BLaER1 (cell line): Measurements from ENCODE around the gene NCK1.
"Not testable (repeated sequence)": the region's sequence is repeated elsewhere in the genome, so short reads cannot be mapped to it uniquely, and the experiment has no call there.

Source experiments
- H3K27ac ChIP-seq: shearing (Covaris generic); formaldehyde crosslinking; 2 replicates; pipeline ENCODE4 v1.8.1; 2022
- H3K27me3 ChIP-seq: shearing (Covaris generic); formaldehyde crosslinking; 2 replicates; pipeline ENCODE4 v1.8.1; 2022
- H3K36me3 ChIP-seq: shearing (Covaris generic); formaldehyde crosslinking; 2 replicates; pipeline ENCODE4 v1.8.1; 2022
- H3K4me1 ChIP-seq: shearing (Covaris generic); formaldehyde crosslinking; 2 replicates; pipeline ENCODE4 v1.8.1; 2022
- H3K4me2 ChIP-seq: shearing (Covaris generic); formaldehyde crosslinking; 2 replicates; pipeline ENCODE4 v1.8.1; 2022
- H3K4me3 ChIP-seq: shearing (Covaris generic); formaldehyde crosslinking; 2 replicates; pipeline ENCODE4 v1.8.1; 2022
- H3K9ac ChIP-seq: shearing (Covaris generic); formaldehyde crosslinking; 2 replicates; pipeline ENCODE4 v1.8.1; 2022
- H3K9me3 ChIP-seq: shearing (Covaris generic); formaldehyde crosslinking; 2 replicates; pipeline ENCODE4 v1.8.1; 2022
- H4K20me1 ChIP-seq: shearing (Covaris generic); formaldehyde crosslinking; 2 replicates; pipeline ENCODE4 v1.8.1; 2022
- Cebpa-rat ChIP-seq: shearing (Covaris generic); IDR thresholded peaks from 2 replicates; pipeline ENCODE4 v1.8.1; 2022

Gene NCK1

GRCh38 chr3:136973352-136973751 lies 111.3 kb downstream of the NCK1 start:
- Histone ChIP-seq H4K20me1 (no peaks in the 10 kb centered on the region), H3K27me3 (no peaks in the 10 kb centered on the region), H3K4me2 (no peak overlapping the region), H3K9ac (no peak overlapping the region), H3K36me3 (no peaks in the 10 kb centered on the region), H3K4me1 (no peaks in the 10 kb centered on the region), H3K9me3 (peaks cover 26% of the 10 kb centered on the region), H3K27ac (no peak overlapping the region), H3K4me3 (no peak overlapping the region)
- TF ChIP-seq Cebpa-rat, result no peak

DNA sequence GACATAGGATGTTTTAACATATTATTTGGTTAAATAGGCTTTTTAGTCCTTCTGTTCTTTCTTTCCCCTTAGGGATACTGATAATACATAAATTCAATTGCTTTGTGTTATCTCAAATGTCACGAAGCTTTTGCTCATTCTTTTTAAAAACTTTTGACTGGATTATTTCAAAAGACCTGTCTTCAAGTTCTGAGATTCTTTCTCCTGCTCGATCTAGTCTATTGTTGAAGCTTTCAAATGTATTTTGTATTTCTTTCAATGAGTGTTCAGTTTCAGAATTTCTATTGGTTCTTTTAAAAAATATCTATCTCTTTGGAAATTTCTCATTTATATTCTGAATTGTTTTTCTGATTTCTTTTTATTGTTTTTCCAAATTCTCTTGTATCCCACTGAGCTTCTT lies 112.7 kb downstream of the NCK1 start:
- no peak overlapping the region for H3K9ac ChIP-seq
- no peak overlapping the region for H3K4me3 ChIP-seq
- no peak overlapping the region for H3K27ac ChIP-seq
- H3K4me2 ChIP-seq, result no peak overlapping the region
- H3K9me3 ChIP-seq, result peaks cover 26% of the 10 kb centered on the region
- no peaks in the 10 kb centered on the region for H3K27me3 ChIP-seq
- H4K20me1 ChIP-seq, result no peaks in the 10 kb centered on the region
- H3K4me1 ChIP-seq, result no peaks in the 10 kb centered on the region
- TF ChIP-seq Cebpa-rat, result no peak
- no peaks in the 10 kb centered on the region for H3K36me3 ChIP-seq

GRCh38 chr3:136979204-136979603 lies 117.2 kb downstream of the NCK1 start:
- H3K27ac ChIP-seq, result no peak overlapping the region
- H3K9ac ChIP-seq, result no peak overlapping the region
- H3K4me1 ChIP-seq, result no peaks in the 10 kb centered on the region
- H3K4me2 ChIP-seq, result no peak overlapping the region
- no peaks in the 10 kb centered on the region for H3K27me3 ChIP-seq
- no peaks in the 10 kb centered on the region for H3K36me3 ChIP-seq
- peaks cover 24% of the 10 kb centered on the region for H3K9me3 ChIP-seq
- H3K4me3 ChIP-seq, result no peak overlapping the region
- TF ChIP-seq Cebpa-rat, result no peak
- no peaks in the 10 kb centered on the region for H4K20me1 ChIP-seq

DNA sequence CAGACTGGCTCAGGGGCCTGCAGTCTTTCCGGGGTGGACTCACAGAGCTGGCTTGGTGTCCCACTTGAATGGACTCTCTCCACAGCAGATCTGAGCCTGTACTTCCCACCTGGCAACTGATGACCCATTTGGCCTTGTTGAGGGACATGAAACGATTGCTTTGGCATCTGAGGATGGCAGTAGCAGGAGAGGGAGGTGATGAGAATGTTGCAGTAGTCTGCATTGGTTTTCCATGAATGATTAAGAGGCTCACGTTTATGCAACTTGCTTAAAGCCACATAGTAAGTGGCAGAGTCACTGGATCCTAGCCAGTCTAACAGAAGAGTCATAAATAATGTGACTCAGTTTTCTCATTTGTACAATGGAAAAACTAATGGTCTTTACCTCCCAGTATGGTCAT lies 117.7 kb downstream of the NCK1 start:
- no peak for TF ChIP-seq Cebpa-rat
- no peaks in the 10 kb centered on the region for H3K4me1 ChIP-seq
- H3K27me3 ChIP-seq, result no peaks in the 10 kb centered on the region
- H3K27ac ChIP-seq, result no peak overlapping the region
- no peaks in the 10 kb centered on the region for H3K36me3 ChIP-seq
- H3K4me2 ChIP-seq, result no peak overlapping the region
- H3K4me3 ChIP-seq, result no peak overlapping the region
- no peaks in the 10 kb centered on the region for H4K20me1 ChIP-seq
- H3K9me3 ChIP-seq, result peaks cover 19% of the 10 kb centered on the region
- H3K9ac ChIP-seq, result no peak overlapping the region

DNA sequence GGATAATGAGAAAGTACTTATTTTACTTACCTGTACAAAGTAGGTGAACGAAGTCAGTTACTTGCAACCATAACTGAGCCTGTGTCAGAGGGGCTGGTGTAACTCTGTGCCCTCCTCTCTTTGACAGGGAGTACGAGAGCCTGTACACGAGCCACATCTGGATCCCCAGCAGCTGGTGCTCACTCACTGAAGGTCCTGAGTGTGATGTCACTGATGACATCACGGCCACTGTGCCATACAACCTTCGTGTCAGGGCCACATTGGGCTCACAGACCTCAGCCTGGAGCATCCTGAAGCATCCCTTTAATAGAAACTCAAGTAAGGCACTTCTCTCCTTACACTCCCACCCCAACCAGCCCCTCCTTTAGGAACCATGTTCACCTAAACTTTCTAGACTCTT lies 120.0 kb downstream of the NCK1 start:
- no peaks in the 10 kb centered on the region for H3K4me1 ChIP-seq
- no peak for TF ChIP-seq Cebpa-rat
- no peak overlapping the region for H3K9ac ChIP-seq
- no peaks in the 10 kb centered on the region for H3K27me3 ChIP-seq
- H3K4me3 ChIP-seq, result no peak overlapping the region
- H3K36me3 ChIP-seq, result no peaks in the 10 kb centered on the region
- H3K9me3 ChIP-seq, result no peaks in the 10 kb centered on the region
- H3K27ac ChIP-seq, result no peak overlapping the region
- no peaks in the 10 kb centered on the region for H4K20me1 ChIP-seq
- no peak overlapping the region for H3K4me2 ChIP-seq

DNA sequence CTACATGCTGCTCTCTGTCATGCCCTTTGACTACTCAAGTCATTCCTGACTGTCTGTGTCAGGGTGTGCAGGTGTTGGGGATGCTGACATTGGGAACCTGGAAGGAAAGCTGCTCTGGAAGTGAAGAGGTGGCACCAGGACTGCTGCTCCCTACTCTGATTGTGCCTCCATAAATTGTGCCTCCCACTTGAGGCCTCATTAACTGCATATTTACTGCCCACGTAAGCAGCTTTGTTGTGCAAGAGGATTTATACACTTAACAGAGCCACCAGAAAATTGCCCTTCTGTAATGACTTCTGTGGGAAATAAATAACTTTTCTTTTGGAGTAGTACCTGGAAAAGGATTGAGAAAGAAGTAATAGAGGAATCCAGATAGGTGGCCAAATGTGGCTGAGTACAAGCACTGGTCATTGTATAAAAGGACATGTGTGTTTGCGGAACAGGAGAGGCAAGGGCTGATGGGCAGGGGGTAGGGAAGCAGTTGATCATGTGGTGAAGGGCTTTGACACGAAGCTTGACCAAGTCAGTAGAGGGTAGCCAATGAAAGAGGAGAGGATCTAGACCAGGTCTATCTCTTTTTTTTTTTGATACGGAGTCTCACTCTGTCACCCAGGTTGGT lies 120.6 kb downstream of the NCK1 start:
- Histone ChIP-seq H3K27me3 (no peaks in the 10 kb centered on the region), H3K36me3 (no peaks in the 10 kb centered on the region), H3K4me2 (no peak overlapping the region), H3K4me3 (no peak overlapping the region), H3K9ac (no peak overlapping the region), H3K9me3 (no peaks in the 10 kb centered on the region), H3K4me1 (no peaks in the 10 kb centered on the region), H3K27ac (no peak overlapping the region), H4K20me1 (no peaks in the 10 kb centered on the region)
- TF ChIP-seq Cebpa-rat, result no peak

GRCh38 chr3:136984837-136985236 lies 122.8 kb downstream of the NCK1 start:
- Histone ChIP-seq H3K4me3 (no peak overlapping the region), H3K9ac (no peak overlapping the region), H3K27me3 (no peaks in the 10 kb centered on the region), H3K4me1 (no peaks in the 10 kb centered on the region), H4K20me1 (no peaks in the 10 kb centered on the region), H3K27ac (no peak overlapping the region), H3K36me3 (no peaks in the 10 kb centered on the region), H3K4me2 (no peak overlapping the region), H3K9me3 (no peaks in the 10 kb centered on the region)
- TF ChIP-seq Cebpa-rat, result no peak

GRCh38 chr3:136987398-136987980 lies 125.5 kb downstream of the NCK1 start:
- H3K36me3 ChIP-seq, H3K4me2 ChIP-seq, H4K20me1 ChIP-seq, H3K9me3 ChIP-seq, H3K27ac ChIP-seq, H3K4me3 ChIP-seq, H3K4me1 ChIP-seq, H3K9ac ChIP-seq, H3K27me3 ChIP-seq: not testable (repeated sequence)

- Histone ChIP-seq H3K36me3 (no peaks in the 10 kb centered on the region), H3K4me2 (no peak overlapping the region), H3K4me3 (no peak overlapping the region), H3K9me3 (no peaks in the 10 kb centered on the region), H3K4me1 (no peaks in the 10 kb centered on the region), H3K9ac (no peak overlapping the region), H4K20me1 (no peaks in the 10 kb centered on the region), H3K27me3 (no peaks in the 10 kb centered on the region), H3K27ac (no peak overlapping the region)
- no peak for TF ChIP-seq Cebpa-rat
These were observed 126.6 kb downstream of the NCK1 start for GRCh38 chr3:136988651-136989050.

GRCh38 chr3:136989781-136990524 lies 127.9 kb downstream of the NCK1 start:
- H3K9ac ChIP-seq, result no peak overlapping the region
- no peaks in the 10 kb centered on the region for H3K9me3 ChIP-seq
- no peaks in the 10 kb centered on the region for H3K27me3 ChIP-seq
- H3K4me2 ChIP-seq, result no peak overlapping the region
- H3K4me1 ChIP-seq, result no peaks in the 10 kb centered on the region
- no peaks in the 10 kb centered on the region for H4K20me1 ChIP-seq
- no peak overlapping the region for H3K4me3 ChIP-seq
- H3K27ac ChIP-seq, result no peak overlapping the region
- H3K36me3 ChIP-seq, result no peaks in the 10 kb centered on the region
- TF ChIP-seq Cebpa-rat, result no peak
